GM13977 (cell line): ENCODE results near the gene WNT2B.

Experiments
- DNase-seq: peaks from one replicate; pipeline ENCODE4 v3.0.0; 2012; ENCODE audit warnings: low spot score
- in situ Hi-C: fragments of 300-500 bp; cut with MboI; formaldehyde crosslinking; loops from one replicate; pipeline ENCODE4 v1.12.0; 2022; ENCODE audit warnings: low sequenced_read_pairs, low pct_unique_long_range_greater_than_20kb, mixed read lengths, inconsistent platforms; ENCODE audit not compliant: unreplicated experiment
- TF ChIP-seq, protein P1 (sequence below): IDR thresholded peaks from 2 replicates; pipeline ENCODE4 v1.5.1; 2012; ENCODE audit warnings: mild to moderate bottlenecking, control low read depth; ENCODE audit not compliant: insufficient read depth; ENCODE audit errors: extremely low read depth, missing control alignments

The WNT2B gene

DNA sequence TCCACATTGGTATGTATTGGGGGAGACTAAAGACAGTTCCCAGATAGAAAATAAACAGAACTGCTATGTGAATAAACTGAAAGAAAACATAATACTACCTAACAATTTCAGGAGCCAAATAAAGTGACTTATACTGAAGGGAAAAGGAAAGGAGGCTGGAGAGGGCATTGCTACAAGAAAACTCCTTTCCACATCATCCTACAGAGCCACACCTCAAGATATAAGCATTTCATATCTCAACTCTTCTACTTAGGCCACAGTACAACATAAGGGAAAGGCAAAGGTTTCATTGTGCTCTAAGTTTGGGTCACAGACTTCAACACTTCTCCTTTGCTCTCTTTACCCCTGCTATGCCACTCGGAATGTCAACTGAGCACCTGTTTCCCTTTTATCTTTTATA lies 55.3 kb downstream of the WNT2B start:
- in situ Hi-C loops, result no loop called here
- TF ChIP-seq, protein P1, sequence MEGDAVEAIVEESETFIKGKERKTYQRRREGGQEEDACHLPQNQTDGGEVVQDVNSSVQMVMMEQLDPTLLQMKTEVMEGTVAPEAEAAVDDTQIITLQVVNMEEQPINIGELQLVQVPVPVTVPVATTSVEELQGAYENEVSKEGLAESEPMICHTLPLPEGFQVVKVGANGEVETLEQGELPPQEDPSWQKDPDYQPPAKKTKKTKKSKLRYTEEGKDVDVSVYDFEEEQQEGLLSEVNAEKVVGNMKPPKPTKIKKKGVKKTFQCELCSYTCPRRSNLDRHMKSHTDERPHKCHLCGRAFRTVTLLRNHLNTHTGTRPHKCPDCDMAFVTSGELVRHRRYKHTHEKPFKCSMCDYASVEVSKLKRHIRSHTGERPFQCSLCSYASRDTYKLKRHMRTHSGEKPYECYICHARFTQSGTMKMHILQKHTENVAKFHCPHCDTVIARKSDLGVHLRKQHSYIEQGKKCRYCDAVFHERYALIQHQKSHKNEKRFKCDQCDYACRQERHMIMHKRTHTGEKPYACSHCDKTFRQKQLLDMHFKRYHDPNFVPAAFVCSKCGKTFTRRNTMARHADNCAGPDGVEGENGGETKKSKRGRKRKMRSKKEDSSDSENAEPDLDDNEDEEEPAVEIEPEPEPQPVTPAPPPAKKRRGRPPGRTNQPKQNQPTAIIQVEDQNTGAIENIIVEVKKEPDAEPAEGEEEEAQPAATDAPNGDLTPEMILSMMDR, result no peak
- no peak for DNase-seq

DNA sequence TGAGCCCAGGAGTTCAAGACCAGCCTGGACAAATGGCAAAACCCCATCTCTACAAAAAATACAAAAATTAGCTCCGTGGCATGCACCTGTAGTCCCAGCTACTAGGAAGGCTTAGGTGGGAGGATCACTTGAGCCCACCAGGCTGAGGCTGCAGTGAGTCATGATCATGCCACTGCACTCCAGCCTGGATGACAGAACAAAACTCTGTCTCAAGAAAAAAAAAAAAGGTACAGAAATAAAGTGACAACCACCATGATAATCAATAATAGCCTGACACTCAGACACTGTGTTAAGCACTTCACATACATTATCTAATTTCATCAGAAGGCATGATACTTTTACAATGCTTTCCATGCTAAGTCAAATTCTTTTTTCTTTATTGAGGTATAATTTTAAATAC lies 57.0 kb downstream of the WNT2B start:
- TF ChIP-seq, protein P1, result no peak
- in situ Hi-C loops, result no loop called here

DNA sequence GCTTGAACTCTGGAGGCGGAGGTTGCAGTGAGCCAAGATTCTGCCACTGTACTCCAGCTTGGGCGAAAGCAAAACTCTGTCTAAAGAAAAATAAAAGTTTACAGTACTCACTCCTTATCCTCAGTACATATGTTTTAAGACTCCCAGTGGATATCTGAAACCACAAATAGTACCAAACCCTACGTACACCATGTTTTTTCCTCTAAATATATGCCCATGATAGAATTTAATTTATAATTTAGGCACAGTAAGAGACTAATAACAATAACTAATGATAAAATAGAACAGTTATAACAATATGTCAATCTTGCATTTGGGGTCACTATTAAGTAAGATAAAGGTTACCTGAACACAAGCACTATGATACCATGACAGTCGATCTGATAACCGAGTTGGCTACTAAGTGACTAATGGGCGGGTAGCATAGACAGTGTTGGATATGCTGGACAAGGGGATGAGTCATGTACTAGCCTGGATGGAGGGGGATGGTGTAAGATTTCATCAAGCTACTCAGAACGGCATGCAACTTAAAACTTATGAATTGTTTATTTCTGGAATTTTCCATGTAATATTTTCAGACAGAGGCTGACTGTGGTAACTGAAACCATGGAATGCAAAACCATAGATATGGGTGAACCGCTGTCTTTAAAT lies 66.5 kb downstream of the WNT2B start:
- TF ChIP-seq, protein P1, result no peak
- in situ Hi-C loops, result no loop called here
- no peak for DNase-seq

More for the DNA sequence above, 57.0 kb downstream of the WNT2B start:
- DNase-seq, result no peak

DNA sequence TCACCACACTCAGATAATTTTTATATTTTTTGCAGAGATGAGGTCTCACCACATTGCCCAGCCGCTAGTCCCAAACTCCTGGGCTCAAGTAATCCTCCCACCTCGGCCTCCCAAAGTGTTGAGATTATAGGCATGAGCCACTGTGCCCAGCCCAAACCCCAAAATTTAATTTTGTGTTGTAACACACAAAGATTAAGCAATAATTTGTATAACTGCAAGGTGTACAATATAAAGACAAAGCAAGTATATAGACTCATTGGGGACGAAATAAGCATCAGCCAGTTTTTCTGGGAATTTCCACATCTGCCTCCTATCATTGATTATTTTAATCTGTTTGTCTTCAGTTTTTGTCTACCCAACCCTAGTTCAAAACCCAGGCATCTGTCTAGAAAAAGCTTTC lies 67.5 kb downstream of the WNT2B start:
- in situ Hi-C loops, result no loop called here
- DNase-seq, result no peak
- TF ChIP-seq, protein P1, result no peak
